Astrocyte (in vitro differentiated cells and primary cell): Measurements from ENCODE around the gene FAF1.

ENCODE experiments used
- EZH2 ChIP-seq: IDR thresholded peaks from 2 replicates; pipeline ENCODE4 v1.6.1; 2012; ENCODE audit warnings: mild to moderate bottlenecking, low read length, inconsistent platforms; ENCODE audit not compliant: insufficient read depth
- TF ChIP-seq, protein P1 (sequence below): IDR thresholded peaks from 2 replicates; pipeline ENCODE4 v1.5.1; 2011; ENCODE audit warnings: low read depth, mild to moderate bottlenecking, inconsistent platforms, low read length, moderate library complexity; ENCODE audit not compliant: insufficient read depth

DNA sequence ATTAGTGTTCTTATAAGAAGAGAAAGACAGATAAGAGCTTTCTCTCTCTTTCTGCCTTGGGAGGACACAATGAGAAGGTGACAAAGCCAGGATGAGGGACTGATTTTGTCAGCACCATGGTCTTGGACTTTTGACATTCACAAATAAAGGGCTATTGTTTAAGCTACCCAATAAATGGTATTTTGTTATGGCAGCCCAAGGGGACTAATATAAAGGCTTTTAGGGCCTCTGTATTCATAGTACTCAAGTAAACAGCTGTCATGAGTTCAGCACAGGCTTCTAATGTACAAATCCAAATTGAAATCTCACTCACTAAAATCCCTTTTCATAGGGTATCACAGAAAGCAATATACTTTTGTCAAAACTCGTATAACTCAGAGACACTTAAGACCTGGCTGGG, 242.7 kb downstream of the FAF1 start:
- TF ChIP-seq, protein P1, sequence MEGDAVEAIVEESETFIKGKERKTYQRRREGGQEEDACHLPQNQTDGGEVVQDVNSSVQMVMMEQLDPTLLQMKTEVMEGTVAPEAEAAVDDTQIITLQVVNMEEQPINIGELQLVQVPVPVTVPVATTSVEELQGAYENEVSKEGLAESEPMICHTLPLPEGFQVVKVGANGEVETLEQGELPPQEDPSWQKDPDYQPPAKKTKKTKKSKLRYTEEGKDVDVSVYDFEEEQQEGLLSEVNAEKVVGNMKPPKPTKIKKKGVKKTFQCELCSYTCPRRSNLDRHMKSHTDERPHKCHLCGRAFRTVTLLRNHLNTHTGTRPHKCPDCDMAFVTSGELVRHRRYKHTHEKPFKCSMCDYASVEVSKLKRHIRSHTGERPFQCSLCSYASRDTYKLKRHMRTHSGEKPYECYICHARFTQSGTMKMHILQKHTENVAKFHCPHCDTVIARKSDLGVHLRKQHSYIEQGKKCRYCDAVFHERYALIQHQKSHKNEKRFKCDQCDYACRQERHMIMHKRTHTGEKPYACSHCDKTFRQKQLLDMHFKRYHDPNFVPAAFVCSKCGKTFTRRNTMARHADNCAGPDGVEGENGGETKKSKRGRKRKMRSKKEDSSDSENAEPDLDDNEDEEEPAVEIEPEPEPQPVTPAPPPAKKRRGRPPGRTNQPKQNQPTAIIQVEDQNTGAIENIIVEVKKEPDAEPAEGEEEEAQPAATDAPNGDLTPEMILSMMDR = no peak
- no peak for TF ChIP-seq EZH2
